Neutrophil (primary cell): ENCODE data around the gene RNF130.

ENCODE experiments used
- H3K27ac ChIP-seq: fragments of 200-600 bp; sonication (generic); 2 replicates; pipeline ENCODE4 v1.5.1; 2016; ENCODE audit warnings: mild to moderate bottlenecking, moderate library complexity
- H3K27me3 ChIP-seq: fragments of 200-600 bp; sonication (generic); 2 replicates; pipeline ENCODE4 v1.6.0; 2016; ENCODE audit warnings: mild to moderate bottlenecking
- H3K36me3 ChIP-seq: fragments of 200-600 bp; sonication (generic); 2 replicates; pipeline ENCODE4 v1.5.1; 2017
- H3K4me1 ChIP-seq, 2 experiments: fragments of 200-600 bp in 1 of 2; sonication (generic) in 1 of 2; 1 replicate in 1 of 2; 2 replicates in 1 of 2; pipeline versions ENCODE4 v1.5.1 to v1.6.1; 2013 to 2016; ENCODE audit warnings: low read depth in 1 of 2, low read length in 1 of 2, mild to moderate bottlenecking in 1 of 2, moderate library complexity in 1 of 2; ENCODE audit not compliant: control insufficient read depth in 1 of 2, insufficient read depth in 1 of 2
- H3K4me3 ChIP-seq, 2 experiments: fragments of 200-600 bp in 1 of 2; sonication (generic) in 1 of 2; 1 replicate in 1 of 2; 2 replicates in 1 of 2; pipeline ENCODE4 v1.5.1; 2013 to 2016; ENCODE audit warnings: low read depth in 1 of 2, low read length in 1 of 2, mild to moderate bottlenecking in 1 of 2, moderate library complexity in 1 of 2
- H3K9me3 ChIP-seq: fragments of 200-600 bp; sonication (generic); 2 replicates; pipeline ENCODE4 v1.5.1; 2016
- CTCF ChIP-seq: fragments of 200-600 bp; sonication (generic); IDR thresholded peaks from 2 replicates; pipeline ENCODE4 v1.5.1; 2016; ENCODE audit warnings: antibody characterized with exemption

Gene RNF130

GRCh38 chr5:179907556-179908324 is 163.8 kb downstream of the RNF130 start, which contains the start of gene TBC1D9B:
Gene TBC1D9B (minus strand): TSS chr5:179907897. CDS start chr5:179907821, 76 bp downstream.
- no peaks in the 10 kb centered on the region for H3K9me3 ChIP-seq
- peak within 1 kb of the TSS; percentile 62 for H3K27ac ChIP-seq
- H3K4me1 ChIP-seq, result peaks cover 21 to 22% of the 10 kb centered on the region in 2 experiments
- no peaks in the 10 kb centered on the region for H3K27me3 ChIP-seq
- peaks cover 17% of the 10 kb centered on the region for H3K36me3 ChIP-seq
- peak within 1 kb of the TSS; percentile 58 to 62 for H3K4me3 ChIP-seq
- peak; percentile 79 for TF ChIP-seq CTCF

- Histone ChIP-seq H3K4me3 (peak overlapping the region; percentile 58 to 62), H3K27ac (peak overlapping the region; percentile 13), H3K4me1 (peaks cover 21 to 22% of the 10 kb centered on the region in 2 experiments), H3K36me3 (peaks cover 24% of the 10 kb centered on the region), H3K27me3 (no peaks in the 10 kb centered on the region), H3K9me3 (no peaks in the 10 kb centered on the region)
- TF ChIP-seq CTCF, result no peak
Measured at GRCh38 chr5:179906795-179907555, 164.6 kb downstream of the RNF130 start.

- peaks cover 21 to 22% of the 10 kb centered on the region in 2 experiments for H3K4me1 ChIP-seq
- no peaks in the 10 kb centered on the region for H3K9me3 ChIP-seq
- H3K36me3 ChIP-seq, result peaks cover 26% of the 10 kb centered on the region
- H3K27ac ChIP-seq, result no peak overlapping the region
- no peaks in the 10 kb centered on the region for H3K27me3 ChIP-seq
- TF ChIP-seq CTCF, result no peak
- no peak overlapping the region for H3K4me3 ChIP-seq
Measured at GRCh38 chr5:179906294-179906794, 165.2 kb downstream of the RNF130 start.

- no peak for TF ChIP-seq CTCF
- H3K27me3 ChIP-seq, result no peaks in the 10 kb centered on the region
- H3K4me3 ChIP-seq, result no peak overlapping the region
- H3K4me1 ChIP-seq, result peaks cover 21 to 22% of the 10 kb centered on the region in 2 experiments
- H3K27ac ChIP-seq, result no peak overlapping the region
- no peaks in the 10 kb centered on the region for H3K9me3 ChIP-seq
- peaks cover 34% of the 10 kb centered on the region for H3K36me3 ChIP-seq
Measured at GRCh38 chr5:179905161-179905560, 166.4 kb downstream of the RNF130 start.
